HG02870 (cell line): ENCODE results near the gene CEP170B.
"Not testable (repeated sequence)": the region's sequence is repeated elsewhere in the genome, so short reads cannot be mapped to it uniquely, and the experiment has no call there.

Experiments used
- ATAC-seq: cut with Tn5 transposase; IDR thresholded peaks from one replicate; pipeline ENCODE4 v1.9.1; 2021; ENCODE audit warnings: mild to moderate bottlenecking, moderate library complexity; ENCODE audit not compliant: unreplicated experiment

The CEP170B gene

DNA sequence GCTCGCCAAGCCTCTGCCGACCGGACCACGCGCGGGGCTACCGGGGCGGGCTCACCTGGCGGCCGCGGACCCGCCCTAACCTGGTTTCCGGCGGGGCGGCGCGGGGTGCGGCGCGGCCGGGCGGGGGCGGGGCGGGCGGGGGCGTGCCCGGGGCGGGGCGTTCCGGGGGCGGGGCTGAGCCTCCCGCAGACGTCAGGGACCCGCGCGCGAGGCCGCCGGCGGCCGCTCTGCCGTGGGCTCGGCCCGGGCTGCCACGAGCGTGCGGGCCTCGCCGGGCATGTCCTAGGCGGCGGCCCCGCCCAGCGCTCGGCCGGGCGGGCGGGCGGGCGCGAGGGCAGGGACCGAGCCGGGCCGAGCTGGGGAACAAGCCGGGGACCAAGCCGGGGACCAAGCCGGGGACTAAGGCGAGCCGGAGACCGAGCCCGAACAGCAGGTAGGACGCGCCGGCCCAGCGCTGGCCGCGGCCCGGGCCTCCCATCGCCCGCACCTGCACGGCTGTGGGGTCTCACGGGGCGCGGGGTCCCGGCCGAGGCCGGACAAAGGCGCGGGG lies at the start of gene CEP170B:
Gene CEP170B (plus strand): TSS at position 188 of the 550 bp plus-strand sequence. CDS start 3,183 bp downstream, outside the sequence.
- no peak for ATAC-seq

DNA sequence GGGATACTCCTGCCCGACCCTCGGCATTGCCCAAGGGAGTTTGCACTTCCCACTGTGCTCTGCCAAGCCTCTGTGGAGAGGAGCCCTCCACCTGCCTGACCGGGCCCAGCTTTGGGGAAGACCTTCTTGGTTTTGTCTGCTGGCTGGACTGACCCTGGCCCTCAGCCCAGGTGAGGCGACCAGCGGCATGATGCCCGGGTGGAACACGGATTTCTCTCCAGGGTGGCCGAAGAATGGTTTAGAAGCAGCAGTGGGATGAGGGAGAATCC lies 48.5 kb upstream of the CEP170B start:
- ATAC-seq = no peak

- ATAC-seq = no peak
Observed at GRCh38 chr14:104817930-104818713, 46.9 kb upstream of the CEP170B start.

DNA sequence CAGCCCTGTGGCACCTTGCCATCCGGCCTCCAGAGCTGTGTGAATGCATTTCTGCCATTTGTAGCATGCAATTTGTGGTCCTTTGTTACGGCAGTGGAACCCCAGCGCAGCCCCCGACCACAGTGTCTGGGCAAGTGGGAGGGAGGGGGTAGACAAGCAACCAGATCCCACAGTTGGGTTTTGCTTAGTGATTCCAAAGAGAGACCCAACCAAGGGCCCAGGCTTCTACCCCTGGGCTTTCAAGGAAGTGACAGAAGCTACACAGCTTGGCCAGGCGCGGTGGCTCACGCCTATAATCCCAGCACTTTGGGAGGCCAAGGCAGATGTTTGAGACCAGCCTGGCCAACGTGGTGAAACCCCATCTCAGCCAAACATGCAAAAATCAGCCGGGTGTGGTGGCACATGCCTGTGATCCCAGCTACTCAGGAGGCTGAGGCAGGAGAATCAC lies 46.3 kb upstream of the CEP170B start:
- no peak for ATAC-seq

DNA sequence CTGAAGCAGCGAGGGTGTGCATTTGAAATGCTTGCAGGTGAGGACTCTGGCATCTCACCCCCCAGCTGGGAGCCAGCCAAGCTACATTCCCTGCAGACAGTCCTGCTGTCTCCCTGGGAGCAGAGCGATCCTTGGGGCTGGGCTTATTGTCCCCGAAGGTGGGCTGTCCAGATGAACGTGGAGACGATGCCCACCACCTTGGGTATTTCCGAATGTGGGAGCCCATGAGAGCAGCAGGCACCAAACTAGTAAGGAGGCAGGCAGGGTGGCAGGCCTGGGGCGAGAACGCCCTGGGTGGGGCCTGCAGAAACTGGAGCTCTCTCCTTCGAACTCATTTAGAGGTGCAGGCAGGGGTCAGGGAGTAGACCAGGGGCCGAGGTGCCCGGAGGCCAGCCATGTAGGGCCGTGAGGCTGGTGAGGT lies 45.7 kb upstream of the CEP170B start:
- ATAC-seq = no peak

DNA sequence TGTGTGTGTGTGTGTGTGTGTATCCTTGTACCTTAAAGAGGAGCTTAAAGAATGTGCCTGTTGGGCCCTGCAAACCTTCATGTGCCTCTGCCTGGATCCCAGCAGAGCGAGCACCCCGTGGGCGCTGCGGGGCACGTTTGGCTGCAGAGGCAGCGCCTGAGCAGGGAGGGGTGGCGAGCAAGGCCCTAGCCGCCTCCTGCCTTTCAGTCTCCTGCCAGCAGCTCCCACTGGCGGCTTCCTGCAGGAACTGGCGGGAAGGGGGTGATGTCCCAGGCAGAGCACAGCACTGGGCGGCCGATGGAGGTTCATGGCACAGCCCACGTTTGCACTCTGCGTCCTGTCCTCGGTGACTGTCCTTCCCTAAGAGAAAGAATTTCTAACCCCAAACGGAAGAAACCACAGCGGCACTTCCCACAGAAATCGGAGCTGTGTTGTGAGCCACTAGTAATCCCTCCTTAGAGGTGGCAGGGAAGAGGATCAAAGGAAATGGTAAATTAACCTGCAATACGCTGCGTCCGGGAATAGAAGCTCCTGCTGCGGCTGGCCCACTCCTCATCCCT lies 44.3 kb upstream of the CEP170B start:
- ATAC-seq = no peak

- ATAC-seq = no peak
Observed at GRCh38 chr14:104821229-104821945, 43.7 kb upstream of the CEP170B start.

DNA sequence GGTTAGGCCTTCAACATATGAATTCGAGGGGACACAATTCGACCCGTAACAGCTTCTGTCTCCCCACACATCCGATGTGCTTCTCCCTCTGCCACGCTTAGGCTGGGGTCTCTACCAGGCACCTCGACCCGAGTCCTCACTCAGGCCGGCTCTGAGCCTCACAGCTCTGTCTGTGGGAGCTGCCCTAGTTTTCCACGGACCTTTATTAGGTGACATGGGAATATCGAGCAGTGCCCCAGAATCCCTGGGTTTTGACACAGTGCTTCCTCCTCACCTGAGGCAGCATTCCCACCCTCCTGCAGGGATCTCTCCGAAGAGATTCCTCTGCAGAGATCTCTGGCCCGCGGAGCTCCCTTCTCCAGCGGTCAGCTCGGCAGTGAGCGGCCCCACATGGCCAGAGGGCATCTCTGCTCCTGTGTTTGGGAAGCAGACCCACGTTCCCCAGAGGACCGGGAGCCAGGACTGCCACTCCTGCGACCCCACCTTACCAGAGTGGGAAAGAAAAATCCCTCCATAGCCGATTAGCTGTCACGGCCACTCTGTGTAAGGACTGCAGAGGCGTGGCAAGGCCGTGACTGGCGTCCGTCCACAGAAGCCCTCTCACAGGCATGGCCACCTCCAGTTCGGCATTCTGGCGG lies 43.0 kb upstream of the CEP170B start:
- no peak for ATAC-seq

DNA sequence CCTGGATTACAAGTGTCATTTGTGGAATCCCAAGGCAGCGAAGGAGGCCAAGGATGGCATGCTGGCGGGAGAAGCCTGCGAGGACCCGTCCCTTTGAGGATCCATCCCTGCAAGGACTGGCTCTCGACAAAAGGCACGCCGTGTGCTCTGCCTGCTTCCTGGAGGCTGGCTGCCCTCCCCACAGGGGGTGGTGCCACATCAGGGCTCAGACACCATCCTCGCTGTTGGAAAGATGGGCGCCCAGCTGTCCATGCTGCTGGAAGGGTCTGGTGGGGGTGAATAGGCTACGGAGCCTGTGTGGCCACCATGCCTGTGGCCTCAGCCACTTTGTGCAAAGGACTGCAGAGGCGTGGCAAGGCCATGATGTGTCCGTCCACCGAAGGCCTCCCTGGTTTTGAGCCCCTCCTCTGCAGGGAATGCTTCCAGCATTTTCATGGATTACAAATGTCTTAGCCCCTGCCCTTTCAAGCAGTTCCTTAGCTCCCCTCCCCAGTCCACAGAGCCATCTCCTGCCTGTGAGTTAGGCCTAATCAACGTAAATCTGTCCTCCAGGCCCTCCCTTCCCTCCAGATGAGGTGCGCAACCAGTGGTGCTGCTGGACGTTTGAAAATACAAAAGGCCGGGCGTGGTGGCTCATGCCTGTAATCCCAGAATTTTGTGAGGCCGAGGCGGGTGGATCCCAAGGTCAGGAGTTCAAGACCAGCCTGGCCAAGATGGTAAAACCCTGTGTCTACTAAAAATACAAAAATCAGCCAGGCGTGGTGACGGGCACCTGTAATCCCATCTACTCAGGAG lies 42.0 kb upstream of the CEP170B start:
- ATAC-seq = no peak

DNA sequence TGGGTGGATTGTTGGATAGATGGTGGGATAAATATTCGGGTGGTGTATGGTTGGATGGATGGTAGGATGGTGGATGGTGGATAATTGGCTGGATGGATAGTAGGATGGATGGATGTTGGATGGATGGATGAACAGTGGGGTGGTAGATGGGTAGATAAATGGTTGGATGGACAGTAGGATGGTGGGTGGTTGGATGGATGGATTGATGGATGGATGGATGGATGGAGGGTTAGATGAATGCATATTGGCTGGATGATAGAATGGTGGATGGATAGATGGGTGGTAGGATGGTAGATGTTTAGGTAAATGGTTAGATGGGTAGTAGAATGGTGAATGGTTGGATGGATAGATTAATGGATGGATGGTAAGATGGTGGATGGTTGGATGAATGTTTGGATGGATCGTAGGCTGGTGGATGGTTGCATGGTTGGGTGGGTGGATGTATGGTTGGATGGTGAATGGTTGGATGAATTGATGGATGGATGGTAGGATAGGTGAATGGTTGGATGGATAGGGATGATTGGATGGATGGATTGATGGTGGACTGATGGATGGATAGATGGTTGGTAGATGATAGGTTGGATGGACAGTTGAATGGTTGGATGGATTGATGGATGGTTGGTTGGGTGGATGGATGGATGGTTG lies 40.6 kb upstream of the CEP170B start:
- ATAC-seq = no peak

GRCh38 chr14:104826189-104826860 lies 38.7 kb upstream of the CEP170B start:
- no peak for ATAC-seq

DNA sequence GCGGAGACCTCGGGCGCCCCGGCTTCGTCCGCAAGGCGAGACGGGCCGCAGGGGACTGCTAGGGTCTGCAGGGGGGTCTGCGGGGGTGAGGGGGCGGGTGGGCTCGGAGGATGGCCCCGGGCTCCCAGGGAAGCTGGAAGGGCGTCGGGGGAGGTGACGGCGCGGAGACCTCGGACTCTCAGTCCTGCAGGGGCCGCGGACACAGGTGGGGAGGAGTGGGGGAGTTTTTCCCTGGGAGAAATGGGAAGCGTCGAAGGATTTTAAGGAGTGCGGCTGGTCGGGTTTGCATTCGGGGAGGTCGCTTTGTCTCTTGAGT lies 38.2 kb upstream of the CEP170B start:
- ATAC-seq = no peak

GRCh38 chr14:104827177-104828055 lies 37.7 kb upstream of the CEP170B start:
- ATAC-seq = no peak

- no peak for ATAC-seq
Observed at GRCh38 chr14:104830781-104831180, 34.3 kb upstream of the CEP170B start.

GRCh38 chr14:104836171-104836935 lies 28.7 kb upstream of the CEP170B start:
- ATAC-seq = not testable (repeated sequence)

DNA sequence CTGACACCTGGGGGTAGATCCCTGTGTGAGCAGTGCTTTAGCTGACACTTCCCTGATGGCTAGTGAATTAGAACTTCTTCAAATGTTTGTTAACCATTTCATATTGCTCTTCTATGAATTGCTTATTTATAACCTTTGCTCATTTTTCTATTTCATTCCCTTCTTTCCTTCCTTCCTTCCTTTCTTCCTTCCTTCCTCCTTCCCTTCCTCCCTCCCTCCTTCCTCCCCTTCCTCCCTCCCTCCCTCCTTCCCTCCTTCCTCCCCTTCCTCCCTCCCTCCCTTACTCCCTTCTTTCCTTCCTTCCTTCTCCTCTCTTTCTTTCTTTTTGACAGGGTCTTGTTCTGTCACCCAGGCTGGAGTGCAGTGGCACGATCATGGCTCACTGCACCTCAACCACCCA lies 23.3 kb upstream of the CEP170B start:
- ATAC-seq = no peak

GRCh38 chr14:104843006-104843405 lies 22.1 kb upstream of the CEP170B start:
- no peak for ATAC-seq
